GM21515 (cell line): ENCODE measurements around the gene STK32C.

Experiments
- ATAC-seq: cut with Tn5 transposase; IDR thresholded peaks from one replicate; pipeline ENCODE4 v1.9.1; 2021; ENCODE audit not compliant: unreplicated experiment

The STK32C gene

DNA sequence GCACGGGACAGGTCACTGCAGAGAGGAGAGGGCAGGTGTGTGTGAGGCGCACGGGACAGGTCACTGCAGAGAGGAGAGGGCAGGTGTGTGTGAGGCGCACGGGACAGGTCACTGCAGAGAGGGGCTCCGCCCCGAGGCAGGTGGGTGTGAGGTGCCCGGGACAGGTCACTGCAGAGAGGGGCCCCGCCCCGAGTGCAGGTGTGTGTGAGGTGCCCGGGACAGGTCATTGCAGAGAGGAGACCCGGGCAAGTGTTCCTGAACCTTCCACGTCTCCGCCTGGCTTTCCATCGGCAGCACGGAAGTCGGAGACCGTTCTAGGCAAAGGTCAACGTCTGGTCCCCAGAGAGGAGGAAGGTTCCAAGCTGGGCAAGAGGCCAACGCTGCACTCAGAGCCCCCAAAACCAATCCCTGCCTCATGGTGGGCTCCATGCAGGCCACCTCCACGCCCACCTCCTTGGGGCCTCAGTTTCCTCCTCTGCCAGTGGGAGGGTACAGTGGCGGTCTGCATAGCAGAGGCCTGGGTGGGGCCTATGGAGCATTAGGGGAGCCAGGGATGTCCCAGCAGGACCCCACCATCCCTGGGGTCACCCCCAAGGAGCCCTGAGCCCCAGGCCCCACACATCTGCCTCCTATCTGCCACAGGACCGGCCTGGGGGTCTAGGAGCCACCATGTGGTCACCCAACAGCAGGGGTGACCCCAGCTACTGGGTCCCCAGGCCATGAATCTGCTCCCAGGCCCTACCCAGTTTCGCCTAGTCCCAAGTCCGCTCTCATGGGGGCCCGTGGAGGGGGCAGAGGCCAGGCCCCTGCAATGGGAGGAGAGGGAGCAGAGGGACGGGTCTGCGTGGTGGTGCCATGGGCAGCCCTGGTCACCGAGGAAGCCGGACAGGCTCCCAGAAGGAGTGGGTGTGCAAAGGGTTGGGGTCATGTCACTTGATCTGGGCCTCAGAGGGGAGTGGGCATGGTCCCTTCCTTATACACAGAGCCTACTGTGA, 57.0 kb downstream of the STK32C start:
- ATAC-seq = no peak

DNA sequence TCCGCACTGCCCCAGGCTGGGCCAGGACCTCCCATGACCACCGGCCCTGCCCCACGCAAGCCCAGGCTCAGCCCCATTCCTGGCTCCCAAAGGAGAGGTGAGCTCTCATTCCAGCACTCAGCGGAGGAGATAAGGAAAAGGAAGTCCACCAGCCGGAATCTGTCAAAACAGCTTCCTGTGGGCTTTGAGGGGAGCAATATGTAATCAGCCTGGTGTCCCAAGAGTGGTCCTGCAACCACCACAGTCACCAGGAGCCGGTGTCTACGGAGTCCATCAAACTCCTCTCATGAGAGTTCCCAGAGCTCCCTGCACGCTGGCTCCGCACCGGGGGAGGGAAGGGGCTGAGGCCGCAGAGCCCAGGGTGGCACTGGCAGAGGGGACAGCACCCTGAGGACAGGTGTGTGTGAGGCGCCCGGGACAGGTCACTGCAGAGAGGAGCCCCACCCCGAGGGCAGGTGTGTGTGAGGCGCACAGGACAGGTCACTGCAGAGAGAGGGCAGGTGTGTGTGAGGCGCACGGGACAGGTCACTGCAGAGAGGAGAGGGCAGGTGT, 57.9 kb downstream of the STK32C start:
- ATAC-seq = no peak

DNA sequence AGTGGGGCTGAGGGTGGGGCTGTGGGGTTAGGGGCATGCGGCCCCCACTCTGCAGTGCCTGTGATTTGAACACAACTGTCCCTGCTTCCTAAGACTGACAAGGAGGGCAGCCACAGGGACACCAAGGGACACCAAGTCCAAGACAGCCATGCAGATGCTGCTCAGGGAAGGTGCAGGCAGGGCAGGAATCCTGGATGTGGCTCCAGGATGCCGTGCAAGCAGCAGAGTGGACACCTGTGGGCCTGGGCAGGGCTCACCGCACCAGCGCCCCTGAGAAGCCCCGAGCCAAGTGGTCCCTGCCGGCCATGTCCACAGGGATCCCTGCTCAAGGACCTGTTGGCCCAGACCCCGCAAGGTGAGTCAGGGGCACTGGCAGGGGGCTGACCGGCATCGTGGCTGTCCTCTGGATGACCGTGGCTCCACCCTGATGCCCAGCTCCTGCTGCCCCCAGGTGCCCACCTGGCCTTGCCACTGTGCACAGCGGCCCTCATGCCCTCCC, 58.5 kb downstream of the STK32C start:
- no peak for ATAC-seq

DNA sequence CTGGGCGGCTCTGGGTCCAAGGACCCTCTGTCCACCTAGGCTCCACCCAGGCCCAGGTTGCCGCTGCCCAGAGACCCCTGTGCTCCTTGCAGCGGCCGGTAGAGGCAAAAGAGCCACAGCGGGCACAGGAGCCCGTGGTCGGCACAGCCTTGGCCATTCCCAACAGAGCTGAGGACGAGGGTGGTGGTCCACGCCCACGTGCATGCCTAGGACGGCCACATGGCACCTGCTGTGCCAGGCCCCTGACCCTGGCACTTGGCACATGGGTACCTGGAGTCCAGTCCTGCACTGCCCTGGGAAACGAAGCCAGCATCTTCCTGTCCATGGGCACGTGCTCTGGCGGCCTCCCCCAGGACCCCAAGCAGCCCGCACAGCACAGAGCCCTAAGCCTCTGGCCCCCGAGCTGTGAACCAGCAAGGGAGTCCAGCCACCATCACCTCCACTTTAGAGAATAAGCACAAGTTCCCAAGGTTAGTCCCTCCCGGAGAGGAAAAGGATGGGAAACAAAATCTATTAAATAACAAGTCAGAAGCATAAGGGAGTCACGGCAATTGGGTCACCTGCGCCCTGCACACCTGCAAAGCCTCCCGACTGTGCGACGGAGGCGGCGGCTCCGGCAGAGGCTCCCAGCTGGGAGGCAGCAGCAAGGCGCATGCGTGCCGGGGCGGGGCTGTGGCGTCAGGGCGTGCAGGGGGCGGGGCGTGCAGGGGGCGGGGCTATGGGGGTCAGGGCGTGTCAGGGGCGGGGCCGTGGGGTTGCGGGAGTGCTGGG, 59.1 kb downstream of the STK32C start:
- no peak for ATAC-seq

DNA sequence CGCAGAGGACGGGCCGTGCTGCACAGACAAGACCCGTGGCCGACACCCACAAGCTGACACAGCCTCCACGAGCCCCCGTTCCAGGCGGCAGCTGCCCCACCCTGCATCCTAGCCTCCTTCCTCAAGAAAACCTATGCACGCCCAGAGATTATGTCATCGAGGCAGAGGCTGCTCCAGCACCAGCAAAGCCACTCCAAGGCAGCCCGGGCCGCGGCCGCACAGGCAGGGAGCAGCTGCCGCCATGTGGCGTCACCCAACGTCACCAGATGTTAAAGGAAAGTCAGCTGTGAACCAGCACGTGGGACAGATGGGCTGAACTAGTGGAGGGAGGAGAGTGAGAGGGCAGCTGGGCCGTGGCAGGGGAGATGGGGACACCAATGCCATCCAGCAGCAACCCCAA, 59.8 kb downstream of the STK32C start:
- no peak for ATAC-seq

DNA sequence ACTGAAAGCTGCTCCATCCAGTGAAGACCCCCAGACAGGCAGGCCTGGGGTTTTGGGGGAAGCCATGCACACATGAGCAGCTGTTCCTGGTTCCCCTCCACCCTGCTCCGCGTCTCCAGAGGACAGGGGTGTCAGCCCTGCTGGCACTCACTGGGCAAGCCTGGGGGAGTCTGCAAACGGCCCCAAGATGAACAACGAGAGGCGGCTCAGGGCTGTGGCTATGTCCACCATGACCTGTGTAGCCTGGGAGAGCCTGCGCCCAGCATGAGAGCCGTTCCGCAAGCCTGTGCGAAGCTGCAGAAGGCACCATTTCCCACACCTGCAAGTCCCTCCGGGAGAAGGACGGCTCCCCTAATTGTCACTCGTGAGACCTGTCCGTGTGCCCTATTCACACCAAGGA, 61.5 kb downstream of the STK32C start:
- no peak for ATAC-seq

DNA sequence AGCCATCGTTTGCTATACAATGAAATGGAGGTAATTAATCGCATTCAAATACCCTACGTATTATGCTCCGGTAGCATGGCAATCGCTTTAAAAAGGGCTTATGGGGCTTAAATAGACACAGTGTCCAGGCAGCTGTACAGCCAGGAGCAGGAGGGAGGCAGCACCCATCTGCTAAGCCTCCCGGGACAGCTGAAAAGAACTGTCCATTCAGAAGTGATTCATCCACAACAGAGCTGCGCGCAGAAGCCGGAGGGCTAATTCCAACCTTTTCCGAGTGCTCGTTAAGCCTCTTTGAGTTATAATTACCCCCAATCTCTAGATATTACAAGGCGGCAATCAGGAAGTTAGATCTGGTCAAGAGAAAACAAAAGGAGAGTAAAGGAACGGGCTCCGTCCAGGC, 62.7 kb downstream of the STK32C start:
- ATAC-seq = no peak

DNA sequence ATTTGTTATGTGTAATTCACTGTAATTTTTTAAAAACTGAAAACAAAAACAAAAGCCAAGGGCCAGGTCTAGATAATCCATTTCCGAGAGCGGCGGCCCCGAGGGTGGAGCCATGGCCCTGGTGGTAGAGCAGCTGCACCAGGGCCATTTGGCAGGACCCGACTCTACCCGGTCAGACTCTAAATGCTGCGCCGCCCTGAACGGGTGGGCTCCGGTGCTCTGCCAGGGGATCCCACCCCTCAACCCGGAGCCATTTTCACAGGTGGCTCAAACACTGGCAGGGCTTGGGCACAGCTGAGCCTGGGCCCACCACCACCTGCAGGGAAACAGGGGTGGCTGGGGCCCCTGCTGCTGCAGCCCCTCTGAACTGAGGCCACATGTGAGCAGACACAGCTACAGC, 64.1 kb downstream of the STK32C start:
- no peak for ATAC-seq

DNA sequence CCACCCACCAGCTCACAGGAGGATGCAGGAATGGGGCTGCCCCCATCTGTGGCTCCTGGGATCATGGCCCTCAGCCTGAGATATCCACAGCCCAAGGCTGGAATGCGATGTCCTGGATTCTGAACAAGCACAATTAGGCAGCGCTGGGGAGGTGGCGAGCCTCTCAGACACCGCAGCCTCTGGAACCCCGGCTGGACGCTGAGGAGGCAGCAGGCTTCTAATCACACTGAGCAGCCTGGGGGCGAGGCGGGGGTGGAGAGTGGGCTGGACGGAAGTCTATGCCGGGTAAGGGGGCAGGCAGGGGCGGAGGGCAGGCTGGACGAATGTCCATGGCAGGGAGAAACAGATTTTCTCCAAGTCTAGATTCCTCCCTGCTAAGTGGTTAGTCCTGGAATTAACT, 64.6 kb downstream of the STK32C start:
- no peak for ATAC-seq

DNA sequence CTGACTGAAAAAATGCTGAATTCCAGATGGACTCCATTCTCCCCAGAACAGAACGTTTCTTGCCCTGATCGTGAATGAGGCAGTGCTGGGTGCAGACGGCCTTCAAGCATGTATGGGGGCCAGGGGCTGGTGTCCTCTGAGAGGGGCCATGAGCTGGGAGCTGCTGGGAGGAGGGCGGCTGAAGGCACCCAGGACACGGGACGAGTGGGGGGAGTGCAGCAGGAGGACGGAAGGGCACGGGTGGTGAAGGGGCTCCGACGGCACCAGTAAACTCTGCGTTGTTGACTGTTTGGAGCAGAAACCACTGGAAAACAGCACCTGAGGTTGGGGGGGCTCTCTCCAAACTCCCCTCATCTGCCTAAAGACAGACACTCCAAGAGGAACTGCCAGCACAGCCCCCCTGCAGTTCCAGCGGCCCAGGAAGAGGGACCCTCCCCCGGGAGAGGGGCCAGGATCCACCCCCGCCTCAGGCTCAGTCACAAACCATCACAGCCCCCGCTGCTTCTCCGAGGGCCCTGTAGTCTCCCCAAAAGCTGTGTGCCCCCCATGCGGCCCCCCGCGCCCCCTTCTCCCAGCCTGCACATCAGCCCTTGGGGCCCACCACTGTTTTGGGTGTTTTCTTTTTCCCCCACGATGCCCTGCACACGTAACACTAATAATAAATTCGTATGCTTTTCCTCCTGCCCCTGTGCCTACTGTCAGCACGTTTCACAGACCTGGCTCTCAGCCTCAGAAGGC, 65.5 kb downstream of the STK32C start:
- ATAC-seq = no peak

DNA sequence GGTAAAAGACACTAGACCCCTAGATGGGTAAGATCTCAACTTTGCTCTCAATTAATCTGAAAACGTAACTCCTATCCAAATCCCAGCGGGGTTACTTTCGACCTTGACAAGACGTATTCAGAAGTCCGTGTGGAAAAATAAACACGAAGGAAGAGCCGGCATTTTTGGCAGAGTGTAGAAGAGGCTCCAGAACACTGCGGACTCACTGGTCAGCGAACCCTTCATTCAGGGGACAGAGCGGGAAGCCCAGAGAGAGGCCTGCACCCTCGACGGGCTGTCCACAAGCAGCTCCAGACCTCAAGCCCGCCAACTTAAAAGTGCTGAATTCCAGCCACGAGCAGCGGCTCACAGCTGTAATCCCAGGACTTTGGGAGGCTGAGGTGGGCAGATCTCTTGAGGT, 66.3 kb downstream of the STK32C start:
- ATAC-seq = no peak

DNA sequence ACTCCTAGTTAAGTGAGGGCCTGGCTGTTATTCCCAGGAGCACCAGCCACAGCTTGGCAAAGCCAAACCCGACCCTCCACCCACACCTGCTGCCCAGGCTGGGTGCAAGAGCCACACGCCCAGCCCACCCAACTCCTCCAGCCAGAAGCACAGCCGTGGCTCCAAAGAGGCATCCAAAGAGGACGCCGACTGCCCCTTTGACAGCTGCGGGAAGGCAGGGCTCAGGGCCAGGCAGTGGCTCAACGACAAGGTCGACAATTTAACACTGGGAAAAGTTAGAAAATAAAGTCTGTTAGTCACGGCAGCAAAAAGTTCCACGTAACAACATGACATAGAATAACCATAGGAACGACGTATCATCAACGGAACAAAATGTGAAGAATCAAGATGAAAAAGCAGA, 66.7 kb downstream of the STK32C start:
- ATAC-seq = no peak

DNA sequence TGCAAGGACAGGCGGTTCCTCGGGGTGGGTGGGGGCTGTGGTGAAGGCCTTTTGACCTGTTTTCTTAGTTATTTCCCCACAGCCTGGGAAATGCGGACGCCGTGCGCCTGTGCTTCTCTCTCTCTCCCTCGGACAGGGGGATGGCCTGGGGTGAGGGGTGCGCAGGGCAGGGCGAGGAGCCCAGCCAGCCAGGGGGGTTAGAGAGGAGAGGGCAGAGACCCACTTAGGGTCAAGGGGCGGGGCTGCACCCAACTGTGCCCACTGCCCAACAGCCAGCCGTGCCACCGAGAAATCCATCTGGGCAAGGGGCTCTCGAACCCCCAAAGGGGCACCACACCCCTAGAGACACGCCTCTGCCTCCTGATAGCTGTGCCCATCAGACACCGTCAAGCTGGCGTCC, 67.2 kb downstream of the STK32C start:
- no peak for ATAC-seq

DNA sequence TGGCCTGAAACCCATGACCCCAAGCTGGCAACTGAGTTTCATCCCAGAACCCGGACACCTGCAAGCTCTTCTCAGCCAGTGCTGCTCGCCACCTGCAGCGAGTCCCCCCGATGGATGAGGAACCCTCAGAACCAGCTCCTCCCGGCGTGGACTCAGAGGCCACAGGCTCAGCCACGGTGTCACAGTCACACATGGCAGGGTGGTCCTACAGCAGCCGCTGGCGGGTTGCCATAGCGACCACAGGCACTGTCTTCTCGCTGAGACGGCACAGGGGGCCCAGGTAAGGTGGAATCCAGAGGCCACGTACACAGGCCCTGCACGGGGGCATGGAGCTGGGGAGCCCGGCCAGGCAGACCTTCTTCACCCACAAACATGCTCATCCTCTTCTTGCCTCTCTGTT, 67.6 kb downstream of the STK32C start:
- no peak for ATAC-seq

DNA sequence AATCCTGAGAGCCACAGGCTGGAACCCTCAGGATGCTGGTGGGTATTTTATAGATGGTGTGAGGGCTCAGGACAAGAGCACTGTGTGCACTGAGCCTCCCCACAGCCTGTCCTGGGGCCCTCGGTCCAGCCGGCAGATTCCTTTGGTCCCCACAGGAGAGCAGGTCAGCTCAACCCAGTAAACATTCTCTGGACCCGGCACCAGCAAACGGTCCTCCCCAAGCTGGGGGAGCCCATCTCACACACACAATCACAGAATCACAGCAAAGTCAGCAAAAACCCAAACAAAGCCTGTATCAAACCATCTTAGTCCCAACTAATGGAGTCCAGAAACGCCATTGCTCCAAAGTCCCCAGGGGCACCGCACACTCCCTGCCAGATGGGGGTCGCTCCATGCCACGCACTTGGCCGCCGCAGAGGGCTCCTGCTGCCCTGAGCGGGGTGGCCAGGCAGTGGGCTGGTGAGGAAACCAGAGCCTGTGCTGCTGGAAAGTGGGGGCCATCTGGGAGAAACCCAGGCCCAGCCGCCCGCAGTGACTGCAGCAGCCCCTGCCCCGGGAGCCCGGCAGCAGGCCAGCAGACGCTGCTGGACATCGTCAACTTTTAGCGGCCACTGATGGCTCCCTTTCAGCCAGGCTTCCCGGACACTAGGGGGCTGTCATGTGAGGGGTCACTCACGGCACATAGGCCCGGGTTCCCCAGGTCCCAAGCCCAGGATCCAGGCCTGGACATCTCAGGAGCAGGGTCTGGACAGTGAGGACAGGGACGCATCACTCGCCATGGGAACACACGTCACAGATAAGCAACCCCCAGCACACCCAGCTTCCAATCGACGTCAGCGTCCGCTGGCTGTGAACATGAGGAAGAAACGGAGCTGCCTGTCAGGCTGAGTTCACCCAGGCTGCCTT, 68.4 kb downstream of the STK32C start:
- no peak for ATAC-seq

DNA sequence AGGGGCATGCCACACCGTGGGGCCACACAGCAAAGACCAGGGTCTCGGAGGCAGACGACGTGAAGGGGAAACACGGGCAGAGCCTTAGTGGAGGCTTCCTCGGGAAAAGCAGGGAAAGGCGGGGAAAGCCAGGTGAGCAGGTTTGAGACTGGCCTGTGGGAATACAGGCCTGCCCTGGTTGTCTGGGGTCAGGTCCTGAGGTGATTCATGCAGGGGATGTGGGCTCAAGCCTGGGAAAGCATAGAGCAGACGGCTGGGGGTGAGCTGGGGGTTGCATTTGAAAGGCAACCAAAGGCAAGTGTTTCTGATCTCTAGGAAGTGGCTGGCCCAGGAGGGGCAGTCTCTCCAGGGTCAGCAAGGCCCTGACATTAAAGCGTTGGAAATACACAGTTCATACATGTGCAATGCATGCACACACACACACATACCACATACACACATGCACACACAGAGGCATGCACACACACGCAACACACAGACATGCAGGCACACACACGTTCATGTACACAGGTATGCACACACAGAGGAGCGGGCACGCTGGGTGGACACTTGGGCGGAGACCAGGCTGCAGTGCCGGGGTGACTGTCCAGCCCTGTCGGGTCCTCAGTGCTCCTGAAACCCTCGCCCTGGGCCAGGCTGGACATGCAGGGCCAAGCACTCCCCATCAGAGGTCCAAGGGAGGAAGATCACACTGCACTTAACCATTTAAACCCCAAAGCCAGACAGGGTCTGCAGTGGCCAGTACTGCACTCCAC, 69.2 kb downstream of the STK32C start:
- ATAC-seq = no peak

DNA sequence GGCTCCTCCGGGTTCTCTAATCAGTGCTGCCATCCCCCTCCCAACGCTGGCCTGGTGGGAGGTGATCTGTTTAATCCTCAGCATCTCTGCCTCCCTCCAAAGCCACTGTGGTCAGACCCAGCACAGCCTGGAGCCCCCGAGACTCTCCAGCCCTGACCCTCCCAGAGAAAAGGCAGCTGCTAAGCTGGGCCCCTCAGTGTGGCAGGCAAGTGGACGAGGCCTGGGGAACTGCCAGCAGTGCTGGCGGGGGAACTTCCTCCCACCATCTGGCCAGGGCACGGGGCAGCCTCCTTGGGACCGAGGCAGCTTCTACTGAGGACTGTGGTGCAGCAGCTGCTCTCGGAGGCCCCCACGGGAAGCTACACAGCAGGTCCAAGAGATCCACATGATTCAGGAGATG, 69.9 kb downstream of the STK32C start:
- no peak for ATAC-seq

DNA sequence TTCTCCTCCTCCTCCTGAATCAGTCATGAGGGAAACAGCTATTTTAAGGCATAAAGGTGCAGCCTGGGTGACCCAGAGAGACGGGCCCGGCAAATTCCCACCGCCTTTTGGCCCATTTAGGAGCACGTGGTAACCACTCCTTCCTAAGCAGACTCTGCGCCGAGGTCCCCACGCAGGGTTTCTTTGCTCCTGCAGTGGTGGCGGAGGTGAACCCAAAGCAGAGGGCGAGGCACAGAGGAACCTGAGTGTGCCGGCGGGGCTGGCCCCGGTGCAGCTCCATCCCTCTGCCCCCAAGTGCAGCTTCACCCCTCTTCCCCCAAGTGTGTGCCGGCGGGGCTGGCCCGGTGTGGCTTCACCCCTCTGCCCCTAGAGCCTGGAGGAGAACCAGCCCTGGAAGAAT, 70.4 kb downstream of the STK32C start:
- ATAC-seq = no peak

DNA sequence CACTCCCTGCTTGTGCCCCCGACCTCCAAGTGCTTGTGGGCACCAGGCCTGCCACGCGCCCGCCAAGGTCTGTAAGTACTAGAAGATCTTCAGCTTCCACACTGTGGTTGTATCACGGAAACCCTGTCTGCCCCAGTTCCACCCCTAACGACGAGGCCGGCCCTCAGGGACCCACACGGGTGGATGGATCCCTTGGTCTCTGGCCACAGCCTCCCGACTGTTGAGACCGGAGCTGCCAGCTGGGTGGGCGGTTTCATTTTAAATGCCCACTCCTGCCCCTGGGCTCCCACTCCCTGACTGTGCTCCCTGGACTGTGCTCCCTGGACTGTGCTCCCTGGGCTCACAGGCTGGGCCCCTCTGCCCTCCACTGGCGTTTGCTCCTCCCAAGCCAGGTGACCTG, 70.9 kb downstream of the STK32C start:
- ATAC-seq = no peak
